Thoracic aorta (tissue), 2 donors: Measurements from ENCODE around the gene VWCE. TPM values are rescaled to one million over a fixed set of nuclear protein-coding genes. Genes with fewer than 3 reads are reported as not detected.

ENCODE experiments used
- ATAC-seq: fragments of 150-250 bp; one replicate; pipeline ENCODE4 v1.8.0; 2017; ENCODE audit warnings: low read depth; ENCODE audit not compliant: insufficient number of reproducible peaks, low FRiP score
- DNase-seq: peaks from one replicate; pipeline ENCODE4 v3.0.0-alpha.2; 2020; ENCODE audit warnings: low spot score
- H3K27ac ChIP-seq, 2 donors: fragments of 200-600 bp; sonication (generic); 1 replicate in 1 of 2; 2 replicates in 1 of 2; pipeline ENCODE4 v1.5.1; 2016; ENCODE audit warnings: mild to moderate bottlenecking in 2 of 2, moderate library complexity in 2 of 2
- H3K27me3 ChIP-seq: fragments of 200-600 bp; sonication (generic); replicated peaks from 2 replicates; pipeline ENCODE4 v1.6.0; 2016; ENCODE audit warnings: mild to moderate bottlenecking; ENCODE audit not compliant: insufficient read depth
- H3K36me3 ChIP-seq: fragments of 200-600 bp; sonication (generic); one replicate; pipeline ENCODE4 v1.5.1; 2016
- H3K4me1 ChIP-seq, 2 donors: fragments of 200-600 bp; sonication (generic); 1 replicate in 1 of 2; 2 replicates in 1 of 2; pipeline versions ENCODE4 v1.5.1 to v1.6.0; 2016; ENCODE audit warnings: low read depth in 2 of 2, mild to moderate bottlenecking in 1 of 2; ENCODE audit not compliant: control insufficient read depth in 1 of 2
- H3K4me3 ChIP-seq: fragments of 200-600 bp; sonication (generic); 2 replicates; pipeline ENCODE4 v1.5.1; 2016; ENCODE audit warnings: mild to moderate bottlenecking
- H3K9me3 ChIP-seq: fragments of 200-600 bp; sonication (generic); 2 replicates; pipeline ENCODE4 v1.5.1; 2016
- CTCF ChIP-seq: fragments of 200-600 bp; sonication (generic); IDR thresholded peaks from one replicate; pipeline ENCODE4 v1.5.1; 2019; ENCODE audit warnings: antibody characterized with exemption
- total RNA-seq, 2 donors: library from RNA; depleted of rRNA; stranded (reverse); fragments of >200 nt; gene quantifications; one replicate each; pipeline versions ENCODE4 v1.1.0 to v1.2.3, GENCODE V29; 2016

Gene VWCE
- total RNA-seq, 2 donors from 2014 or later: 1.5 to 2.3 TPM

- H3K27ac ChIP-seq: no peak overlapping the region
- no peaks in the 10 kb centered on the region for H3K27me3 ChIP-seq
- H3K4me3 ChIP-seq: no peak overlapping the region
- TF ChIP-seq CTCF: no peak
- ATAC-seq (no peak), DNase-seq (no peak)
- no peaks in the 10 kb centered on the region for H3K4me1 ChIP-seq
- H3K9me3 ChIP-seq: no peaks in the 10 kb centered on the region
- no peaks in the 10 kb centered on the region for H3K36me3 ChIP-seq
These were observed 14.1 kb downstream of the VWCE start for GRCh38 chr11:61280883-61281580.

GRCh38 chr11:61279934-61280659 lies 15.0 kb downstream of the VWCE start:
- no peak for DNase-seq
- no peaks in the 10 kb centered on the region for H3K9me3 ChIP-seq
- no peaks in the 10 kb centered on the region for H3K36me3 ChIP-seq
- H3K4me1 ChIP-seq: no peaks in the 10 kb centered on the region
- H3K4me3 ChIP-seq: no peak overlapping the region
- no peak overlapping the region for H3K27ac ChIP-seq
- no peak for ATAC-seq
- TF ChIP-seq CTCF: no peak
- H3K27me3 ChIP-seq: no peaks in the 10 kb centered on the region

GRCh38 chr11:61278001-61278470 lies 17.1 kb downstream of the VWCE start:
- Histone ChIP-seq H3K4me3 (no peak overlapping the region), H3K27ac (no peak overlapping the region), H3K4me1 (no peaks in the 10 kb centered on the region), H3K36me3 (no peaks in the 10 kb centered on the region), H3K27me3 (no peaks in the 10 kb centered on the region), H3K9me3 (no peaks in the 10 kb centered on the region)
- ATAC-seq: no peak
- DNase-seq: no peak
- no peak for TF ChIP-seq CTCF

- no peak for ATAC-seq
- H3K9me3 ChIP-seq: no peaks in the 10 kb centered on the region
- H3K4me1 ChIP-seq: no peaks in the 10 kb centered on the region
- no peaks in the 10 kb centered on the region for H3K27me3 ChIP-seq
- DNase-seq: no peak
- H3K27ac ChIP-seq: no peak overlapping the region
- no peaks in the 10 kb centered on the region for H3K36me3 ChIP-seq
- TF ChIP-seq CTCF: no peak
- H3K4me3 ChIP-seq: no peak overlapping the region
These were observed 17.7 kb downstream of the VWCE start for GRCh38 chr11:61277186-61278000.

GRCh38 chr11:61275191-61275590 lies 19.9 kb downstream of the VWCE start:
- no peaks in the 10 kb centered on the region for H3K9me3 ChIP-seq
- no peak for ATAC-seq
- H3K36me3 ChIP-seq: no peaks in the 10 kb centered on the region
- no peaks in the 10 kb centered on the region for H3K27me3 ChIP-seq
- no peak for DNase-seq
- H3K27ac ChIP-seq: no peak overlapping the region
- no peaks in the 10 kb centered on the region for H3K4me1 ChIP-seq
- no peak for TF ChIP-seq CTCF
- no peak overlapping the region for H3K4me3 ChIP-seq
